HG02759 (cell line): Measurements from ENCODE around the gene ADGRL4.

Source experiments
- ATAC-seq: cut with Tn5 transposase; IDR thresholded peaks from one replicate; pipeline ENCODE4 v1.9.1; 2021; ENCODE audit warnings: mild to moderate bottlenecking, moderate library complexity; ENCODE audit not compliant: unreplicated experiment

Gene ADGRL4

DNA sequence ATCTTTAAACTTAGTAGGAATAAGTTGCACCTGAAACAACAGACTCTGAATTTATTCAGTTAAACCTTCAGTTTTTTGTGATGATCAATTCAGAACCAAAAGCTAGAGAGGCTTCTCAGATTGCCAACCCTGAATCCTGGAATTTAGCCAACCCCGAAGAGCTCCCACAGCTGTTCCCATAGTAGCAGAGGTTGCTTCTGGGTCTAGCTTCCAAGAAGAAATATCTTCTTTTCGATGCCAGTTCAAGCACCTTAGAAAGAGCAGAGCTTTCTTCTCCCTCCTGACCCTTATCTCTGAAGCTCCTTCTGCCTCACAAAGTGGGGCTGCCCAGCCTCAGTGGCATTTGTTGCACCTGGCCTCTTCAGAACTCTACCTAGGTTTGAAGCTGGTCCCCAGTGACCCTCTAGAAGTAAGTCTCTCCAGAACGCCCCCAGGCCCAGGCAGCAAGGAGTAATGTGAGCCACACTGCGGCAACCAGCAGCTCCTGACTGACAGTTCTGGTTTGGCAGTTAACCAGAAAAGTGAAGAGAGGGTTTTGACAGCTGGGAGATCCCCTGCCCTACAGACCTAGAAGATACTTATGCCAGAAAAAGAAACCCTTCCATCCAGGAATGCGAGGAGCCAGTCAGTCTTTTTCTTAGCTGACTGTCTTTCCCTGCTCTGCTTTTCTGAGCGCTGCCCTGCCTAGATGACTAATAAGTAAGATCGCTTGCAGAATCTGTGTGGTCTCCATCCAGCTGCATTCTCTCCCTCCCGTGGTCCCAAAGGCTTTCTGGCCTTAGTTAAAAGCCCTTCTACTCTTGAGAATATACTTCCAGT is 165.9 kb downstream of the ADGRL4 start:
- no peak for ATAC-seq
